ENCODE results near the gene SLC39A9. TPM values are rescaled to one million over a fixed set of nuclear protein-coding genes. Genes with fewer than 3 reads are reported as not detected.

SLC39A9 gene
- total and polyA plus RNA-seq, 2 experiments from 2014 or later, result 33.4 to 109 TPM

GRCh38 chr14:69354383-69355153 is 43.9 kb upstream of the SLC39A9 start:
- no peaks in the 10 kb centered on the region for H3K9me2 ChIP-seq (replicated peaks; ENCODE audit: insufficient read depth)
- H2AFZ ChIP-seq, result no peak overlapping the region
- no peaks in the 10 kb centered on the region for H3K9me3 ChIP-seq (ENCODE audit: low read depth)
- H3K4me2 ChIP-seq, result no peak overlapping the region
- 84% methylated on average over 11 of the region's 11 CpGs for WGBS (ENCODE audit: low lambda C conversion rate, missing lambda C conversion rate)
- TF ChIP-seq CTCF (IDR thresholded peaks at IDR 0.05; ENCODE audit: poor library complexity), result no peak
- TF ChIP-seq EZH2 (IDR thresholded peaks at IDR 0.05; ENCODE audit: borderline replicate concordance), result no peak
- no peak for TF ChIP-seq EZH2phosphoT487 (IDR thresholded peaks at IDR 0.05; ENCODE audit: low read depth, severe bottlenecking, unreplicated experiment)
- H3K36me3 ChIP-seq (replicated peaks; ENCODE audit: insufficient read depth, low read depth), result no peaks in the 10 kb centered on the region
- H3K27ac ChIP-seq, result no peak overlapping the region
- no peaks in the 10 kb centered on the region for H3K27me3 ChIP-seq
- no peak overlapping the region for H3K4me3 ChIP-seq
- H3K79me2 ChIP-seq, result no peaks in the 10 kb centered on the region
- no peak for DNase-seq (ENCODE audit: low spot score)
- H4K20me1 ChIP-seq (ENCODE audit: insufficient read depth, poor library complexity, severe bottlenecking), result no peaks in the 10 kb centered on the region
- peaks cover 4% of the 10 kb centered on the region for H3K4me1 ChIP-seq (ENCODE audit: insufficient read depth)

- H3K4me3 ChIP-seq, result no peak overlapping the region
- no peak for TF ChIP-seq CTCF (IDR thresholded peaks at IDR 0.05; ENCODE audit: poor library complexity)
- no peak for TF ChIP-seq EZH2phosphoT487 (IDR thresholded peaks at IDR 0.05; ENCODE audit: low read depth, severe bottlenecking, unreplicated experiment)
- no peak for TF ChIP-seq EZH2 (IDR thresholded peaks at IDR 0.05; ENCODE audit: borderline replicate concordance)
- H3K9me3 ChIP-seq (ENCODE audit: low read depth), result no peaks in the 10 kb centered on the region
- H3K4me2 ChIP-seq, result peak overlapping the region; percentile 10
- WGBS (ENCODE audit: low lambda C conversion rate, missing lambda C conversion rate), result 94% methylated on average over 5 of the region's 6 CpGs
- H2AFZ ChIP-seq, result no peak overlapping the region
- H3K27me3 ChIP-seq, result no peaks in the 10 kb centered on the region
- H3K36me3 ChIP-seq (replicated peaks; ENCODE audit: insufficient read depth, low read depth), result no peaks in the 10 kb centered on the region
- H3K4me1 ChIP-seq (ENCODE audit: insufficient read depth), result peaks cover 4% of the 10 kb centered on the region
- no peak for DNase-seq (ENCODE audit: low spot score)
- H3K79me2 ChIP-seq, result no peaks in the 10 kb centered on the region
- H3K9me2 ChIP-seq (replicated peaks; ENCODE audit: insufficient read depth), result no peaks in the 10 kb centered on the region
- no peaks in the 10 kb centered on the region for H4K20me1 ChIP-seq (ENCODE audit: insufficient read depth, poor library complexity, severe bottlenecking)
- H3K27ac ChIP-seq, result peak overlapping the region; percentile 52
Observed at GRCh38 chr14:69355154-69355597, 43.3 kb upstream of the SLC39A9 start.

- peak overlapping the region; percentile 52 for H3K27ac ChIP-seq
- 69% methylated on average over 6 of the region's 6 CpGs for WGBS (ENCODE audit: low lambda C conversion rate, missing lambda C conversion rate)
Observed at GRCh38 chr14:69355607-69356281, 42.7 kb upstream of the SLC39A9 start.

More at GRCh38 chr14:69355607-69356281, 42.7 kb upstream of the SLC39A9 start:
- DNase-seq (ENCODE audit: low spot score), result peak; percentile 37
- Histone ChIP-seq H3K4me3 (no peak overlapping the region), H3K4me2 (peak overlapping the region; percentile 10), H4K20me1 (ENCODE audit: insufficient read depth, poor library complexity, severe bottlenecking) (no peaks in the 10 kb centered on the region), H3K79me2 (no peaks in the 10 kb centered on the region), H3K4me1 (ENCODE audit: insufficient read depth) (peaks cover 4% of the 10 kb centered on the region), H3K27me3 (no peaks in the 10 kb centered on the region), H3K36me3 (replicated peaks; ENCODE audit: insufficient read depth, low read depth) (no peaks in the 10 kb centered on the region), H2AFZ (no peak overlapping the region), H3K9me2 (replicated peaks; ENCODE audit: insufficient read depth) (no peaks in the 10 kb centered on the region), H3K9me3 (ENCODE audit: low read depth) (no peaks in the 10 kb centered on the region)
- TF ChIP-seq EZH2phosphoT487 (IDR thresholded peaks at IDR 0.05; ENCODE audit: low read depth, severe bottlenecking, unreplicated experiment) (no peak), CTCF (IDR thresholded peaks at IDR 0.05; ENCODE audit: poor library complexity) (no peak), EZH2 (IDR thresholded peaks at IDR 0.05; ENCODE audit: borderline replicate concordance) (no peak)

Measured in hepatocyte (in vitro differentiated cells).